HG03520 (cell line): ENCODE data around the gene ATP9B.
"Not testable (repeated sequence)": the region's sequence is repeated elsewhere in the genome, so short reads cannot be mapped to it uniquely, and the experiment has no call there.

Source experiments
- ATAC-seq: cut with Tn5 transposase; IDR thresholded peaks from one replicate; pipeline ENCODE4 v1.9.1; 2021; ENCODE audit warnings: mild to moderate bottlenecking, moderate library complexity; ENCODE audit not compliant: unreplicated experiment

The ATP9B gene

DNA sequence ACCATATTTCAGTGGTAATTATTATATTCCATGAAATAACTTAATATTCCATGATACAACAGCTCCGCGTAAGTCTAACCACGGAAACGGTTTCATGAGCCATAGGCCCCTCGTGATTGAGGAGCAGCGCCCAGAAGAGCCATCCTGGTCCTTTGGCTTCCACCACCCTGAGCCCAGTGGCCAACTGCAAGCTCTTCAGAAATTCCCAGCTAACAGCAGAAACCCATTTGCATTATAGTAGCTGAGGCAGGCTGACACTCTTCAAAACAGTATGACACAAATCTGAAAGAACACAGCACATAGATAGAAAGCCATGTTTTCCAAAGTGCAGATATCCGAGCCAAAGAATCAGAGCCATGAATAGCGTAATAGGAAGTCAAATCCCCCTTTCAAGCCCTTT lies 205.6 kb downstream of the ATP9B start:
- no peak for ATAC-seq

DNA sequence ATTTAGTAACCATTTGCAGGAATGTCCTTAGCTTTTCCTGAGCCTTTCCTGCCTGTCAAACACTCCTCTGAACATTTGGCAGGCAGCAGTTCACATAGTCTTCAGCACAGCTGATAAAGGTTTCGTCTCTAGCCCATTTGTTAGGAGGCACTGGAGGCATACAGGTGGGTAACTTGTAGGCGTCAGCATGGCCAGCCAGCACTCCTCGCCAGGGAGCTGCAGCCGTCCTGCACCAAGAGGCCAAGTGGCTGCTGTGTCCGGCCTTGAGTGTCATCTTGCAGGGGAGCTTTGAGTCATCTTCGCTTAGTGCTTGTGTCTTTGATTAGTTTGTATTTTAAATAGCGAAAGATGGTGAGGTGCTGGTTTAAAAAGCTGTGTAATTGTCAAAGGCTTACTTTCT lies 206.3 kb downstream of the ATP9B start:
- ATAC-seq = peak; percentile 29

DNA sequence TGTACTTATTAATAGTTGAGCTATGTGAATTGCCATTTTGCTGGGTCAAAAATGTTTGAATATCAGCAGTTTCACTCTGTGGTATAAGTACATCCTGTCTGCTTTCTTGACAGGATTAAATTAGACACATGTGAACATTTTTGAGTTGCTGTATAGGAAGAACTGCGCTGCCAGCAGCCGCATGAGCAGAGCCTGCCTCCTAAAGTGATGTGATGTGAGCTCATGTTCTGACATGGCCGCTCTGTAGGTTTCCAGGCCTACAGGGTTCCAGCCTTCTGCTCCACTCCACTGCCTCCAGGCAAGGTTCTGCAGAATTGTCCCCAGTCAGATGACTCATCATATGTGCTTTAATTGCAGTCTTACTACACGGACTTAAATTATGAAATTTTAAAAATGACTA lies 206.8 kb downstream of the ATP9B start:
- ATAC-seq = peak; percentile 87

DNA sequence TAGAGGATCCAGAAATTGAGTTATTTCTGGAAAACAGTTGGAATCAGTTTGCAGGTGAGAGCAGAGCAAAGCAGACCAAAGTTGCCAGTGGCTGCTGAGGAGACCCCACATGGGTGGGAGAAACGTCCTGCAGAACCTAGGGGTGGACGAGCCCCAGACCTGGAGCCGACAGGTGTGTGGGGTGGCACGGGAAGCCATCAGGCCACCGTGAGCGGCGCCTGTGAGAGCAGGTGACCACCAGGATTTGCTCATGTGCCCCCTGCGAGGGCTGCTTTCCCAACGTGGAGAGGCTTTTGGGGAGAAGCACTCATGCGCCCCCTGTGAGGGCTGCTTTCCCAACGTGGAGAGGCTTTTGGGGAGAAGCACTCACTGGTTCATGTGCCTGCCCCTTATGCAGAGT lies 209.7 kb downstream of the ATP9B start:
- ATAC-seq = no peak

DNA sequence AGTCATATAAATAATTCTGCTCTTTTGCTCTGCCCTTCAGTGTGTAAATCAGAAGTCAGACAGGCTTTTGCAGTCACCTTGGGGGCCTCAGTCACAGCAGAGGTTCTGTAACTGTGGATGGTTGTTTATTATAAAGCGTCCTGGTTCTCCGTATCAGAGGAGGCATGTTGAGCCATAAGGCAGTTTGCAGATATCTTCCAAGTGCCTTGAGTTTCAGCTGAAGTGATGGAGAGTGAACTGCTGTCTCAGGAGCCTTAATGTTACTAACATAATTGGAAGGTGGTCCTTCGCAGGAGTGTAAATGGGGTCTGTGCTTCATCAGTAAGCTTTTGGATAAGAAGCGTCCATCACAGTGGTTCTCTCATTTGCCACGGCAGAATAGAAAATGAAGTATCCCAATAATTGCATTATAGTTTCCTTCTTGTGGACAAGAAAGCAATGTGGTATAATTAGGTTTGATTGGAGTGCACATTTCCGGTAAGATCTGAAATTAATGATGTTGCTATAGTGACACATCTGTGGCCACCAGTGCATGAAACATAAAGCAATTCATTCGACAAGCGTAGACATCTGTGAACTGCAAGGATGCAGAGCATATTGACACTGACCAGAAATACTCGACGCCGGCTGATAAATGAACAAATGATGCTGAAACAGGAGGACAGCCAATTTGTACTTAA lies 214.1 kb downstream of the ATP9B start:
- ATAC-seq = no peak

DNA sequence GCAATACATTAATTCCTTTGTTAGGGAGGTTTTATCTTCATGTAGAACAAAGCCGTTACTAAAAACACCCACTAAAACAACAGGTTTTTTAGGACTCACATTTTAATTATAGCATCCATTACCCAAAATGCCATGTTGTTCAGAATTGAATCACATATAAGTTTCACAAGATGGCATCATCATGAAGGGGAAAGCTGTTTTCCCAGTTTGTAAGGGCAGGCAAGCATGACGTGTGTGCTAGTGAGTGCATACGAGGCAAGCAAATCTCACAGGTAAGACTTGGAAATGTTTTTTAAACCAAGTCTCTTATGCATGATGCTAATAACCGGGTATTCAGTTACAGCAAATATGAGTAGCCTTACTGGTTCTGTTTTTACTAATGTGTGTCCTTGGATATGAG lies 214.7 kb downstream of the ATP9B start:
- no peak for ATAC-seq

DNA sequence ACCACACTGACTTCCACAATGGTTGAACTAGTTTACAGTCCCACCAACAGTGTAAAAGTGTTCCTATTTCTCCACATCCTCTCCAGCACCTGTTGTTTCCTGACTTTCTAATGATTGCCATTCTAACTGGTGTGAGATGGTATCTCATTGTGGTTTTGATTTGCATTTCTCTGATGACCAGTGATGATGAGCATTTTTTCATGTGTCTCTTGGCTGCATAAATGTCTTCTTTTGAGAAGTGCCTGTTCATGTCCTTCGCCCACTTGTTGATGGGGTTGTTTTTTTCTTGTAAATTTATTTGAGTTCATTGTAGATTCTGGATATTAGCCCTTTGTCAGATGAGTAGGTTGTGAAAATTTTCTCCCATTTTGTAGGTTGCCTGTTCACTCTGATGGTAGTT lies 216.0 kb downstream of the ATP9B start:
- ATAC-seq = not testable (repeated sequence)

DNA sequence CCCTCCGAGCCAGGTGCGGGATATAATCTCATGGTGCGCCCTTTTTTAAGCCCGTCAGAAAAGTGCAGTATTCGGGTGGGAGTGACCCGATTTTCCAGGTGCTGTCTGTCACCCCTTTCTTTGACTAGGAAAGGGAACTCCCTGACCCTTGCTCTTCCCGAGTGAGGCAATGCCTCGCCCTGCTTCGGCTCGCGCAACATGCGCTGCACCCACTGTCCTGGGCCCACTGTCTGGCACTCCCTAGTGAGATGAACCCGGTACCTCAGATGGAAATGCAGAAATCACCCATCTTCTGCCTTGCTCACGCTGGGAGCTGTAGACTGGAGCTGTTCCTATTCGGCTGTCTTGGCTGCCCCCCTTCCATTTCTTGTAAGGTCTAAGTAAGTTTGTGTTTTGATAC lies 221.2 kb downstream of the ATP9B start:
- not testable (repeated sequence) for ATAC-seq

DNA sequence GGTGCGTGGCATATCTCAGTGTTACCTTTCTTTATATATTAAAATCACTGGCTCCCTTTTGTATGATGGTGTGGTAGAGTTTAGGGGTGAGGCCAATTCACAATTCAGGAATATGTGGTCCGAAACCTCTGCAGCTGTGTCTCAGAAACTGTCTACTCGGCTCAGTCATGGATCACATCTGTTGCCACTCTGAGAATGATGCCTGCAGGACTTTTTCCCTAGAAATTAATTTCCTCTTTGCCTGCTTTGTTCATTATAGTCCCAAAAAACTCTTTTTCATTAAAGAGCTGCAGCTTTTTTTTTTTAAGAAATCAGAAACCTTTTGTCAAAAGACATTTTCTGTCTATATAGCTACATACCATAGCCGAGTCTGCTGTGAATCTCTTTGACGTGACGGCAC lies 221.7 kb downstream of the ATP9B start:
- ATAC-seq = no peak

DNA sequence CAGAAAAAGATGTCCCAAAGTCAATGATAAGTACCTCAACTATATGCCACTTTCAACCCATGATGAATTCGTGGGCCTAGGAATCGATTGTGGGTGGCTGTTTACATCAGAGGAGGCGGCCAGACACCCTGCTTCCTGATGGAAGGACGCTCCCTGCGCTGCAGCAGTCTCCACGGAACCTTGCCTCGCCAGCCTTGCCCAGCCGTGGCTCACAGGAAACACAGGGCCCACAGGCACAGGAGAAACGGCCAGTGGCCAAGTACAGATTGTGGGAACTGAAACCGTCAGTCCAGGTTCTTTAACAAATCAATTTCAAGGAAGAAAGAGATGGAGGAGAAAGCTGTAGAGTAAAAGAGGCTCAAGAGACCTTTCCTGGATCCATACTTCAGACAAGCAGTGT lies 225.0 kb downstream of the ATP9B start:
- no peak for ATAC-seq

DNA sequence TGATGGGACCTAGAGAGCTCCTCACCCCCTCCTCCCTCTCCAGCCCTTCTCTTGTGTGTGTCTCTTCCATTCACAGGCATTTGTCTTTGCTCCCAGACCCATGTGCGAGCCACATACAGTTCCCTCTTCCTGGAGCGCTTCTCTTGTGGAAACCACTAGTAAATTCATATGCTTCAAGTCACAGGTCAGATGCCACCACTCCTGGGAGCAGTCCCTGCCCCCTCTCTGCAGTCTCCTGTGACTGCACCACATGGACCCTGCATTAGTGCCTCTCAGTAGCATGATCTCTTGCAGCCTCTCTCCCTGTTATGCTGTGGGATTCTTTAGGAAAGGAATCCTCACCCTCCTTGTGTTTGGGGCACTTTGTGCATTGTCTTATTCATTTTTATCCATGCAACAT lies 230.1 kb downstream of the ATP9B start:
- ATAC-seq = no peak

DNA sequence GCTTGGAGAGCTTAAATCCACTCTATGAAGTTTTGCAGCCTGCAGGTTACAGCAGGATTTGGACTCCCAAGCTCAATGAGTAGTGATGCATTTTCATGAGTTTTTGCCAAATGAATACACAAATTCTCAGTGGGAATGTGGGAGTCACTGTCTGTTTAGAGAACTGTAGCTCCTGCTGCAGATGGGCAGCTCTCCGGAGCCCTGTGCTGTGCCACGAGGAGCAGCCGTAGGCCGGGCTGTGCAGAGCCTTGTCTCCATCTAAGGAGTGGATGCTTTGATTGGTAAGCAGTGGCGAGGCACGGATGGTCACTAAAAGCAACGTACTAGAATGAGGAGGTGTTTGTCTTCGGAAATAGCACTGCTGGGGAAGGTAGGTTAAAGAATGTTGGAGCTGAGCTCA lies 230.5 kb downstream of the ATP9B start:
- no peak for ATAC-seq

DNA sequence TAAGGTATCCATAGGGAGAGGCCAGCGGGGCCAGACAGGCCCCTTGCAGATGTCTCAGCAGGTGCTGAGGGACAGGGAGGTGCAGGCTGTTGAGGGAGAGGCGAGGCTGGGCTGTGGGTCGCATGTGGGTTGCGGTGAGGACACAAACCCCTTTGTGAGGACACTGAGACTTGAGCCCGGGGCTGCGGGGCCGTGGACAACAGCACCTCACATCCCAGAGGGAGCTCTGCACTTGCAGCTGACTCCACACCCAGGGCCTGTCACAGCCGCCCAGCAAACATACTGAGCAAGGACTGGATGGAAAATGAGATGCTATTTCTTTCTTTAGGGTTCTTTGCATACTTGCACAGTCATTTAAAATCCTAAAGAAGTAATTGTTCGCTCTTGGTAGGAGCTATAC lies 231.2 kb downstream of the ATP9B start:
- ATAC-seq = no peak

DNA sequence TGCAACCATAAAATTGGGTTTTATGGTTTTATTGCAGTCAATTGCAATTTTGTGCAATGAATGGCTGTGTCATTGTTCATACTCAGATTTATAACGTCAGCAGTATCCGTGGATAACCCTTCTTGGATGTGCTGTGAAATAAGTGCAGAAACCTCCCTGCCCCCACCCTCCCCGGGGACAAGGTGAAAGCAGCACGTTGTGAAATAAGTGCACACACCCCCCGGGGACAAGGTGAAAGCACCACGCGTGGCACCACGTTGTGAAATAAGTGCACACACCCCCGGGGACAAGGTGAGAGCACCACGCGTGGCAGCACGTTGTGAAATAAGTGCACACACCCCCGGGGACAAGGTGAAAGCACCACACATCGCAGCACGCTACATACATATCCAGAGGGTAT lies 232.9 kb downstream of the ATP9B start:
- no peak for ATAC-seq

DNA sequence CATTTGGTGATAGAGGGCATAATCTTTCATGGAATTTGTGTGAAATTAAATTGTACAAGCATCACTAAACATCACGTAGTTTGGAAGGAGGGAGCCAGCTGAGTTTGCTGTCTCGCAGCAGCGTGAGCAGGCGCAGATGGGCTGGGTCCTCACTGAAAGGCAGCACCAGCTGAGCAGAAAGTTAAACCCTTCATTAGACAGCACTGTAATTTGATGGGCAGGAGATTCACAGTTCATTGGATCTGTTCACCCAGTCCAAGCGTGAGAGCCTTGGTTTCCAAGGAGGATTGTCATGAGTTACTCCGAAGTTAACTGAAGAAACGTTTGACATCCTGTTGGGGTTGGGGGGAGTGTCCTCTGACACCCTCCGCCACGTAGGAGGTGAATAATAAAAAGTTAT lies 236.7 kb downstream of the ATP9B start:
- no peak for ATAC-seq

DNA sequence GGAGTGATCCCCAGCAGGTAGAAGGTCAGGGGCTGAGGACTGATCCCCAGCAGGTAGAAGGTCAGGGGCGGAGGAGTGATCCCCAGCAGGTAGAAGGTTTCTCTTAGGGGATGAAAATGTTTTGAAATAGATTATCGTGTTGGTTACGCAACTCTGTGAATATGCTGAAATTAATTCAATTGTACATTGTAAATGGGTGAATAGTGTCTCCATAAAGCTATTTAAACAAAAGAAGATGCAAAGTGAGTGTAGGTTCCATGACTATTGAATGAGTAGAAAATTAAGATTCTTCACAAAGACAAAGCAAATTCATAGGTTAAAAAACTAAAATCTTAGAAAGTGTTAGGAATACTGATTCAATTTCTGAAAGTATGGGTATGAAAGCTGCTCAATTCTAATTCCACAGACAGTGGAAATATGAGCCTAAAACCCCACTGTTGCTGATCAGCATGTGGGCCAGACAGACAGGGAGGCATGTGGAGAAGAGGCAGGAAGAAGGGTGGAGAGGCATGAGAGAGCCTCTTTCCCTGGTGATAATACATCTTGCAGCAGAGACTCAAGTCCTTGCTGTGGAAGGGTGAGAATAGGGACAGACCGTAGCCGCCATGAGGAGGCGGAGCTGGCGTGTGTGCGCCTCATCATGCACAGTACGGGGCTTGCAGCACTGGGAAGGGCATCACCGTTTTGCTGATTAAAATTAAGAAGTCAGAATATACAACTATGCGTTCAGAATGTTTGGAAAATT lies 240.6 kb downstream of the ATP9B start:
- ATAC-seq = no peak

DNA sequence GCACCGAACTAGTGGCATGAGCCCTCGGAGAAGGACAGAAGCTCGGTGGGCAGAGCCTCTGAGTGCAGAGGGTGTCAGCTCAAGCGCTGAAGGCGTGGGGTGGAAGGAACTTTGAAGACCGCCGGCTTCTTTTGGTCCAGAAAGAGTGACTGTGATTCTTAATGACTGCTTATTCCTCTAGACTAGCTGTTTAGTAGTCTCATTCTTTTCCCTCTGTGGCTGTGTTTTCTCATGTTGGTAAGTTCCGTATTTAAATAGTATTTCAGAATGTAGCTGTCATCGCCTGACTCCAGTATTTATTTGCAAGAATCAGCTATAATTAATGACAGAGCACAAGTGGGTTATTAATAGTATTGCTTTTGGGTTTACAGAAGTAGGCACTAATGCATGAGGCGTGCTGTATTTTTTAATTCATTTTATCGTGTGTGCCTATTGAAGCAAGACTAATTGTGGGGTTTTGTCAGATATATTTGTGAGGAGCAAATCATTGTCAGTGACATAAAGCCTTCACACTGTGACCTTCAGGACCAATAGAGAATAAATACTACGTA lies 245.7 kb downstream of the ATP9B start:
- no peak for ATAC-seq

DNA sequence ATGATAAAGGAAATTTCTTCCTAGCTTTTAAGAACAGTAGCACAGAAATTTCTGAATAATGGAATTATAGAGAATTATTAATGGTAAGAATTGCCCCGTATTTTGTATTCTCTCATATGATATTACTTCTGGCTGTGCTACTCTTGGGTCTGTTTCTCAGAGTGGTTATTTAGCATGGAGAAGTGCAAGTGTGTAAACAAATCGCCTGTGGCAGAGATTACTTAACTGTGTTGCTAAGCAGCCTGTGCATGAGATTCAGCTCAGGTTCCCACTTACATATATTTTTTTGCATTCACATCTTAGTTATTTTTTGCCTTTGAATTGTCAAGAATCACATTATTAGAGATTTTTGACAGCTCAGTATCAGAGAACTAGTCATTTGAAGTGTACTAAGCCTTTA lies 246.4 kb downstream of the ATP9B start:
- ATAC-seq = no peak

DNA sequence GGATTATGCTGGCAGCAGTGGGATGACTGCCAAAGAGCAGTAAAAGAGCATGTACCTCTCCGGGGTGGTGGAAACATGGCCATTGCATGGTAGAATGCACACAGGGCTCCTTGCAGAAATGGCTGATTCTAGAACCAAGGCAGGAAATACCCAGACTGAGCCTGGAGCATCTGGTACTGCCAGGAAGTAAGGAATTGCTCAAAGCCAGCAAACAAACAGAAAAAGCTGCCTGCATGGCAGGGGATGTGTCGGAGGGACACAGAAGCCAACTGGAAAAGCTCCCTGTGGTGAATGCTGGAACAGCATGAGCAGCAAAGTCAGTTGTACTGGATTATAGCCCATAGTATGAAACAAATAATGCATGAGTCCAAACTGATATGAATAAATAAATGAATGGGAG lies 248.5 kb downstream of the ATP9B start:
- no peak for ATAC-seq

DNA sequence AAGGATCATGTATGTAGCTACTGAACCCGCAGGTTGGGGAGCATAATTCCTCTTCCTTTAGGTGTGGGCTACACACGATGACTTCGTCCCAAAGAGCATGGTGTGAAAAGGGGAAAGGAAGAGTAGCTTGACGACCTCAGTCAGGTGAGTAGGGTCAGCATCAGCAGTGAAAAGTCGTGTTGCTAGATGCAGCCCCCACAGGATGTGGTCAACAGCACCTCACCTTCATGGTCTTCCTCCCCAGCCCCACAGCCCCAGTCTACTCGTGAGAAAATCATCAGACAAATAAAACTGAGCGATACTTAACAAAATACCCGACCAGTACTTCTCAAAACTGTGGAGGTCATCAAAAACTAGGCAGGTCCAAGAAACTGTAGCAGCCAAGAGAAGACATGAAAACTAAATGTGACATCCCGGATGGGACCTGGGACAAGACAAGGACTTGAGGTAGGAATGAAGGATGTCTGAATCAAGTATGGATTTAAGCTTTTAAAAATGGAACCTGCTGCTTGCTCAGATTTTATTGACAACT lies 249.0 kb downstream of the ATP9B start:
- no peak for ATAC-seq

DNA sequence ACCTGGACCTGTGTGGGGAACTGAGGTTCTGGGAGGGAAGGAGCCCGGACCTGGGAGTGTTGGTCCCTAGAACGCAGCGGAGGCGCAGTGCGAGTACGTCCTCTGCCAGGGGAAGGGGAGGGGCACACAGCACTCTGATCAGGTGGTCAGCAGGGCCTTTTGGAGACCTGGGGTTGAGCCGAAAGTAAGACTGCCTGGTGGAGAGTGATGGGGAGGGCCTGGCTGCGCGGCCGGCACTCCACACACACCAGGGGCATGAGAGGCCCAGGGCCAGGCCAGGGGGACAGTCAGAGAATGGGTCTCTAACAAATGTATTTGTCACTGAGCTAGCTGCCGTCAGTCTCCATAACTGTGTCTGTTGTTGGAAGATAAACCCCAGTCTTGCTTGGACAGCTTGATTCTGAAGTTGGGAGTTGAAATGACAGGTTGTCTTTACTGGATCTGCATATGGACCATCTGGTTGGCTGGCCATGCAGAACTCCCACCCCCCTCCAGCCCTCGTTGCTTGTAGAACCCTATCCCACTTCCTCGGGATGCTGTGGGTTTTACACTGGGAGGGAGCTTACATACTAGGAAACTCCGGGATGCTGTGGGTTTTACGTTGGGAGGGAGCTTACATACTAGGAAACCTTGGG lies 251.1 kb downstream of the ATP9B start:
- ATAC-seq = no peak
